Measurements from ENCODE around the gene TUBA1B. TPM values are rescaled to one million over a fixed set of nuclear protein-coding genes. Genes with fewer than 3 reads are reported as not detected.

TUBA1B gene
- total and polyA plus RNA-seq, 12 donors, result 117 to 1,374 (median 309) TPM

DNA sequence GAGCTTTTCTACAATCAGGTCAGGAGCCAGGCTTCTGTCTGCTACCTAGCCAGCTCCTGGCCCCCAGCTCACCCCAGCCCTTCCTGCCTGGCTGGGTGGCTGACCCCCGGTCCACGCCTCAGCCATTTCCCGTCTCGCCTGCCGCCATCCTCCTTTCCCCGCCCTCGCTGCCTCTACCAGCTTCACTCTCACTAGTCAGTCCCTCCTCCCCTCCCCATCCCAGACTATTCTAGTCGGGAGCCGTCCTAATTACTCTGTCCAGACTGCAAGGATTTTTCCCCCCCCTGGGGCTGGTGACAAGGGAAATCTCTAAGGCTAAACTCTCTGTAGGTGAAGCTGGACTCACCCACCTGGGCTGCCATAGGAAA is 37.4 kb downstream of the TUBA1B start:
- Histone ChIP-seq H3K4me1 (peaks cover 31 to 65% (median 61%) of the 10 kb centered on the region in 9 donors), H3K27ac (peak overlapping the region in 3 of 10 donors; percentile 49 to 60 (median 56)), H3K27me3 (peaks cover 10 to 70% (median 51%) of the 10 kb centered on the region in 7 donors), H3K9me3 (no peaks in the 10 kb centered on the region), H3K4me3 (peak overlapping the region in 9 of 10 donors; percentile 24 to 52 (median 37)), H3K36me3 (peaks cover 0 to 33% (median 15%) of the 10 kb centered on the region in 9 donors)
- DNase-seq (no peak), ATAC-seq (peak in 7 of 8 donors; percentile 1 to 48 (median 24))
- intact Hi-C loops (cut with DNase I), result no loop called here
- 4 to 9% methylated on average over 9 of the region's 9 CpGs for WGBS, 2 donors
- TF ChIP-seq, protein P1, sequence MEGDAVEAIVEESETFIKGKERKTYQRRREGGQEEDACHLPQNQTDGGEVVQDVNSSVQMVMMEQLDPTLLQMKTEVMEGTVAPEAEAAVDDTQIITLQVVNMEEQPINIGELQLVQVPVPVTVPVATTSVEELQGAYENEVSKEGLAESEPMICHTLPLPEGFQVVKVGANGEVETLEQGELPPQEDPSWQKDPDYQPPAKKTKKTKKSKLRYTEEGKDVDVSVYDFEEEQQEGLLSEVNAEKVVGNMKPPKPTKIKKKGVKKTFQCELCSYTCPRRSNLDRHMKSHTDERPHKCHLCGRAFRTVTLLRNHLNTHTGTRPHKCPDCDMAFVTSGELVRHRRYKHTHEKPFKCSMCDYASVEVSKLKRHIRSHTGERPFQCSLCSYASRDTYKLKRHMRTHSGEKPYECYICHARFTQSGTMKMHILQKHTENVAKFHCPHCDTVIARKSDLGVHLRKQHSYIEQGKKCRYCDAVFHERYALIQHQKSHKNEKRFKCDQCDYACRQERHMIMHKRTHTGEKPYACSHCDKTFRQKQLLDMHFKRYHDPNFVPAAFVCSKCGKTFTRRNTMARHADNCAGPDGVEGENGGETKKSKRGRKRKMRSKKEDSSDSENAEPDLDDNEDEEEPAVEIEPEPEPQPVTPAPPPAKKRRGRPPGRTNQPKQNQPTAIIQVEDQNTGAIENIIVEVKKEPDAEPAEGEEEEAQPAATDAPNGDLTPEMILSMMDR (IDR thresholded peaks at IDR 0.05), result no peak

- Histone ChIP-seq H3K36me3 (peaks cover 0 to 25% (median 15%) of the 10 kb centered on the region in 9 donors), H3K4me3 (peak overlapping the region in 6 of 10 donors; percentile 22 to 52 (median 50)), H3K4me1 (peaks cover 39 to 73% (median 70%) of the 10 kb centered on the region in 9 donors), H3K27ac (peak overlapping the region in 4 of 10 donors; percentile 14 to 49 (median 34)), H3K27me3 (peaks cover 10 to 75% (median 52%) of the 10 kb centered on the region in 7 donors), H3K9me3 (no peaks in the 10 kb centered on the region)
- ATAC-seq, result no peak
- intact Hi-C loops (cut with DNase I), result no loop called here
- TF ChIP-seq, protein P1 (IDR thresholded peaks at IDR 0.05), result no peak
- no peak for DNase-seq
- WGBS, 2 donors, result 65 to 70% methylated on average over 4 of the region's 4 CpGs
Measured at GRCh38 chr12:49092816-49093406, 38.3 kb downstream of the TUBA1B start.

GRCh38 chr12:49092086-49092815 is 38.9 kb downstream of the TUBA1B start:
- Histone ChIP-seq H3K36me3 (peaks cover 0 to 18% (median 8%) of the 10 kb centered on the region in 9 donors), H3K27ac (peak overlapping the region in 4 of 10 donors; percentile 17 to 35 (median 32)), H3K27me3 (peaks cover 10 to 75% (median 52%) of the 10 kb centered on the region in 7 donors), H3K4me3 (peak overlapping the region; percentile 11 to 51 (median 42)), H3K9me3 (no peaks in the 10 kb centered on the region), H3K4me1 (peaks cover 39 to 76% (median 72%) of the 10 kb centered on the region in 9 donors)
- DNase-seq (peak in 1 of 2 donors; percentile 39), ATAC-seq (peak in 4 of 8 donors; percentile 11 to 28 (median 26))
- TF ChIP-seq, protein P1 (IDR thresholded peaks at IDR 0.05), result peak in 6 of 9 donors; percentile 29 to 53 (median 44)
- intact Hi-C loops (cut with DNase I), result no loop called here
- 4 to 7% methylated on average over 30 to 32 of the region's 32 CpGs for WGBS, 2 donors

GRCh38 chr12:49091836-49092085 is 39.4 kb downstream of the TUBA1B start:
- H3K27me3 ChIP-seq, result peaks cover 10 to 75% (median 52%) of the 10 kb centered on the region in 7 donors
- peak overlapping the region in 4 of 10 donors; percentile 17 to 36 (median 32) for H3K27ac ChIP-seq
- intact Hi-C loops (cut with DNase I), result no loop called here
- TF ChIP-seq, protein P1 (IDR thresholded peaks at IDR 0.05), result no peak
- DNase-seq, result no peak
- WGBS, 2 donors, result 1 to 4% methylated on average over 13 to 14 of the region's 14 CpGs
- no peaks in the 10 kb centered on the region for H3K9me3 ChIP-seq
- peaks cover 39 to 76% (median 72%) of the 10 kb centered on the region in 9 donors for H3K4me1 ChIP-seq
- ATAC-seq, result no peak
- peaks cover 0 to 13% (median 3%) of the 10 kb centered on the region in 9 donors for H3K36me3 ChIP-seq
- peak overlapping the region; percentile 11 to 51 (median 42) for H3K4me3 ChIP-seq

Data from heart right ventricle (tissue), 16 donors.